ENCODE results near the gene KLK10.

The KLK10 gene

DNA sequence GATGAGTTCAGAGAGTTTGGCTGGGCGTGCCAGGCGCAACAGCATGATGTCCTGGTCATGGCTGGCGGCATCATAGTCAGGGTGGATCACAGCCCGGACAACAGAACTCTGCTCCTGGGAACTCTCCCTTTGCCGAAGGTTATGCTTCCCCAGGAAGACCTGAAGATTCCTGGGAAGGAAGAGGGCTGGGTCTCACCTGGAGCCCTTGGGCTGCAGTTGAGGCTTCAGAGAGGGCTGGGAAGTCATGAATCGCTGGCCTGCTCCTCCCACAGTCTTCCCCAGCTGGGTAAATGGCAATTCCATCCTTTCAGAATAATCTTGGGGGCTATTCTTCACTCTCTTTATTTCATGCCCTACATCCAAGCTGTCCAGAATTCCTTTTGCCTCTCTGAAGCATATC lies 56.1 kb downstream of the KLK10 start:
- no peak for DNase-seq
